Measurements from ENCODE around the gene GCGR.
A peak's percentile ranks its signal among the peaks of the same experiment; 100 is the strongest.

GCGR gene

GRCh38 chr17:81852237-81852636 is 48.3 kb downstream of the GCGR start:
- TF ChIP-seq CTCF (IDR thresholded peaks at IDR 0.05; ENCODE audit: insufficient read depth, low read depth, low read length, missing control alignments), result no peak
- H3K4me3 ChIP-seq (ENCODE audit: low read depth, low read length), result no peak overlapping the region
- DNase-seq (ENCODE audit: low read depth), result no peak

- peak; percentile 13 for DNase-seq (ENCODE audit: low read depth)
- H3K4me3 ChIP-seq (ENCODE audit: low read depth, low read length), result no peak overlapping the region
- no peak for TF ChIP-seq CTCF (IDR thresholded peaks at IDR 0.05; ENCODE audit: insufficient read depth, low read depth, low read length, missing control alignments)
These were observed 51.2 kb downstream of the GCGR start for GRCh38 chr17:81854974-81855774.

GRCh38 chr17:81858170-81858966 is 54.4 kb downstream of the GCGR start:
- no peak for DNase-seq (ENCODE audit: low read depth)
- H3K4me3 ChIP-seq (ENCODE audit: low read depth, low read length), result peak overlapping the region; percentile 99
- TF ChIP-seq CTCF (IDR thresholded peaks at IDR 0.05; ENCODE audit: insufficient read depth, low read depth, low read length, missing control alignments), result no peak

GRCh38 chr17:81858967-81859905 is 55.3 kb downstream of the GCGR start:
- H3K4me3 ChIP-seq (ENCODE audit: low read depth, low read length), result peak overlapping the region; percentile 99
- no peak for DNase-seq (ENCODE audit: low read depth)
- TF ChIP-seq CTCF (IDR thresholded peaks at IDR 0.05; ENCODE audit: insufficient read depth, low read depth, low read length, missing control alignments), result no peak

- no peak for TF ChIP-seq CTCF (IDR thresholded peaks at IDR 0.05; ENCODE audit: insufficient read depth, low read depth, low read length, missing control alignments)
- DNase-seq (ENCODE audit: low read depth), result peak; percentile 35
- peak within 1 kb of the TSS; percentile 99 for H3K4me3 ChIP-seq (ENCODE audit: low read depth, low read length)
These were observed 56.2 kb downstream of the GCGR start, which contains the start of gene P4HB for GRCh38 chr17:81859906-81860755. TSS of gene P4HB (minus strand) at chr17:81860535. CDS start at chr17:81860471, 64 bp downstream.
